Mesodermal cell (in vitro differentiated cells): ENCODE measurements around the gene WHAMM. TPM values are rescaled to one million over a fixed set of nuclear protein-coding genes. Genes with fewer than 3 reads are reported as not detected.
"Not testable (repeated sequence)": the region's sequence is repeated elsewhere in the genome, so short reads cannot be mapped to it uniquely, and the experiment has no call there.

Experiments used
- H3K27ac ChIP-seq: 2 replicates; pipeline ENCODE4 v1.7.0; 2013; ENCODE audit warnings: mild to moderate bottlenecking, low read depth, low read length, moderate library complexity; ENCODE audit not compliant: severe bottlenecking
- H3K36me3 ChIP-seq: 2 replicates; pipeline ENCODE4 v1.7.1; 2013; ENCODE audit warnings: mild to moderate bottlenecking, low read length, moderate library complexity; ENCODE audit not compliant: control insufficient read depth, insufficient read depth
- H3K4me1 ChIP-seq: one replicate; pipeline ENCODE4 v1.7.1; 2013; ENCODE audit warnings: mild to moderate bottlenecking, low read length; ENCODE audit not compliant: insufficient read depth, control insufficient read depth, poor library complexity, severe bottlenecking
- H3K4me3 ChIP-seq: 2 replicates; pipeline ENCODE4 v1.7.0; 2013; ENCODE audit warnings: low read length, control low read depth, mild to moderate bottlenecking; ENCODE audit not compliant: insufficient read depth, poor library complexity, severe bottlenecking; ENCODE audit errors: extremely low read depth
- H3K9me3 ChIP-seq: 2 replicates; pipeline ENCODE4 v1.7.1; 2013; ENCODE audit warnings: mild to moderate bottlenecking, low read length, moderate library complexity; ENCODE audit not compliant: control insufficient read depth
- WGBS, 2 experiments: methylation state at CpG; one replicate each; pipeline ENCODE4 v1.1.5; 2013; ENCODE audit warnings: missing lambda C conversion rate in 2 of 2; ENCODE audit not compliant: insufficient coverage in 2 of 2; 5-methylcytosine and 5-hydroxymethylcytosine counted together
- polyA plus RNA-seq, 2 experiments: library from polyadenylated mRNA; stranded (reverse); fragments of 50-300 nt; gene quantifications; one replicate each; pipeline ENCODE4 v1.2.3, GENCODE V29; 2013

Gene WHAMM
- polyA plus RNA-seq (2013, experiment 1 of 2) = 4.4 TPM
- 5.9 TPM for polyA plus RNA-seq (2013, experiment 2 of 2)

- Histone ChIP-seq H3K9me3 (no peaks in the 10 kb centered on the region), H3K27ac (peak within 1 kb of the TSS; percentile 91), H3K4me3 (peak within 1 kb of the TSS; percentile 70), H3K4me1 (no peaks in the 10 kb centered on the region), H3K36me3 (peaks cover 21% of the 10 kb centered on the region)
- WGBS, 2 experiments = 0% methylated on average over 32 to 62 of the region's 67 CpGs
Observed at GRCh38 chr15:82809308-82810060, at the start of gene WHAMM. WHAMM (plus strand) TSS chr15:82809628; CDS start chr15:82809727, 99 bp downstream.

GRCh38 chr15:82763361-82764116 is 45.9 kb upstream of the WHAMM start:
- 81 to 90% methylated on average over 6 of the region's 7 CpGs for WGBS, 2 experiments
- Histone ChIP-seq H3K36me3 (peaks cover 19% of the 10 kb centered on the region), H3K27ac (no peak overlapping the region), H3K4me1 (no peaks in the 10 kb centered on the region), H3K9me3 (no peaks in the 10 kb centered on the region), H3K4me3 (no peak overlapping the region)

- Histone ChIP-seq H3K9me3 (no peaks in the 10 kb centered on the region), H3K27ac (no peak overlapping the region), H3K4me3 (no peak overlapping the region), H3K4me1 (no peaks in the 10 kb centered on the region), H3K36me3 (peaks cover 13% of the 10 kb centered on the region)
- WGBS, 2 experiments = 88 to 100% methylated on average over 3 to 4 of the region's 4 CpGs
Observed at GRCh38 chr15:82764117-82764490, 45.3 kb upstream of the WHAMM start.

GRCh38 chr15:82764740-82765139 is 44.7 kb upstream of the WHAMM start:
- WGBS, 2 experiments = 87 to 88% methylated on average over 8 of the region's 9 CpGs
- H3K36me3 ChIP-seq = peaks cover 10% of the 10 kb centered on the region
- H3K9me3 ChIP-seq = no peaks in the 10 kb centered on the region
- H3K27ac ChIP-seq = no peak overlapping the region
- H3K4me3 ChIP-seq = no peak overlapping the region
- H3K4me1 ChIP-seq = no peaks in the 10 kb centered on the region

GRCh38 chr15:82766201-82766600 is 43.2 kb upstream of the WHAMM start:
- WGBS, 2 experiments = 87 to 91% methylated on average over 3 to 7 of the region's 7 CpGs
- H3K27ac ChIP-seq, H3K9me3 ChIP-seq, H3K4me1 ChIP-seq, H3K4me3 ChIP-seq: not testable (repeated sequence)
- peaks cover 10% of the 10 kb centered on the region for H3K36me3 ChIP-seq

- Histone ChIP-seq H3K4me3 (no peak overlapping the region), H3K36me3 (peaks cover 10% of the 10 kb centered on the region), H3K9me3 (no peaks in the 10 kb centered on the region), H3K27ac (no peak overlapping the region), H3K4me1 (no peaks in the 10 kb centered on the region)
- 88 to 100% methylated on average over 1 to 2 of the region's 2 CpGs for WGBS, 2 experiments
Observed at GRCh38 chr15:82767163-82767829, 42.1 kb upstream of the WHAMM start.

GRCh38 chr15:82768414-82769054 is 40.9 kb upstream of the WHAMM start:
- H3K4me1 ChIP-seq = no peaks in the 10 kb centered on the region
- no peak overlapping the region for H3K4me3 ChIP-seq
- no peaks in the 10 kb centered on the region for H3K9me3 ChIP-seq
- peaks cover 5% of the 10 kb centered on the region for H3K36me3 ChIP-seq
- H3K27ac ChIP-seq = no peak overlapping the region
- WGBS, 2 experiments = 93 to 95% methylated on average over 2 to 3 of the region's 4 CpGs

- Histone ChIP-seq H3K4me1 (no peaks in the 10 kb centered on the region), H3K9me3 (peaks cover 5% of the 10 kb centered on the region), H3K36me3 (no peaks in the 10 kb centered on the region), H3K27ac (no peak overlapping the region), H3K4me3 (no peak overlapping the region)
- WGBS, 2 experiments = 89 to 97% methylated on average over 8 to 12 of the region's 12 CpGs
Observed at GRCh38 chr15:82771789-82772607, 37.4 kb upstream of the WHAMM start.

GRCh38 chr15:82774496-82774895 is 34.9 kb upstream of the WHAMM start:
- Histone ChIP-seq H3K36me3 (no peaks in the 10 kb centered on the region), H3K4me1 (no peaks in the 10 kb centered on the region), H3K27ac (no peak overlapping the region), H3K4me3 (no peak overlapping the region), H3K9me3 (peaks cover 5% of the 10 kb centered on the region)
- 97% methylated on average over 4 of the region's 7 CpGs; no CpG with 5 or more reads in 1 of the 2 experiments for WGBS, 2 experiments

GRCh38 chr15:82778755-82779154 is 30.7 kb upstream of the WHAMM start:
- H3K9me3 ChIP-seq = peaks cover 5% of the 10 kb centered on the region

More at GRCh38 chr15:82778755-82779154, 30.7 kb upstream of the WHAMM start:
- no peaks in the 10 kb centered on the region for H3K36me3 ChIP-seq
- H3K4me3 ChIP-seq = no peak overlapping the region
- no peaks in the 10 kb centered on the region for H3K4me1 ChIP-seq
- no peak overlapping the region for H3K27ac ChIP-seq
- WGBS, 2 experiments = 95 to 100% methylated on average over 1 to 2 of the region's 3 CpGs
